ENCODE results near the gene PIP4P1. TPM values are rescaled to one million over a fixed set of nuclear protein-coding genes. Genes with fewer than 3 reads are reported as not detected.

PIP4P1 gene
- total and polyA plus RNA-seq, 2 of the 8 experiments (the other 6 are each of a cell fraction or from before 2014, with no cell fraction given): 29.5 to 60.0 TPM

- WGBS, 2 experiments (ENCODE audit: extremely low coverage in 1 of 2, insufficient coverage in 1 of 2, insufficient read length in 1 of 2, insufficient replicate concordance in 2 of 2, low coverage in 1 of 2, low lambda C conversion rate in 2 of 2, missing lambda C conversion rate in 1 of 2): 81% methylated on average over 2 of the region's 2 CpGs; no CpG with 5 or more reads in 1 of the 2 experiments
- H2AFZ ChIP-seq (ENCODE audit: low read length): no peak overlapping the region
- no peak for FAIRE-seq
- no peak overlapping the region for H3K4me3 ChIP-seq (ENCODE audit: extremely low read depth in 1 of 4, insufficient read depth in 2 of 4, low read depth in 3 of 4, low read length in 4 of 4)
- no peak overlapping the region for H4K8ac ChIP-seq (ENCODE audit: extremely low read depth, insufficient read depth, low read length)
- POLR2A ChIA-PET (ENCODE audit: partially characterized antibody): interaction anchor here (1.1 kb wide), 1 partner anchor 66 kb away, joined by 6 read pairs; the partner anchor contains the start of gene PARP2
- H2BK12ac ChIP-seq (ENCODE audit: low read depth, low read length): no peak overlapping the region
- H2BK5ac ChIP-seq (ENCODE audit: low read depth, low read length): no peak overlapping the region
- H2AK5ac ChIP-seq (ENCODE audit: low read depth, low read length): no peak overlapping the region
- H3K9me3 ChIP-seq (ENCODE audit: insufficient read depth in 2 of 2, low read depth in 1 of 2, low read length in 1 of 2): no peaks in the 10 kb centered on the region; a peak in 1 of 4 replicates
- peaks cover 3% of the 10 kb centered on the region; the same call in 1 of the 2 replicates for H3K79me1 ChIP-seq (ENCODE audit: low read depth, low read length)
- no peak overlapping the region for H2BK120ac ChIP-seq (replicated peaks; ENCODE audit: low read depth, low read length)
- no peak overlapping the region for H4K91ac ChIP-seq (replicated peaks; ENCODE audit: insufficient read length, low read length)
- no peaks in the 10 kb centered on the region; a peak in 1 of 4 replicates for H3K79me2 ChIP-seq (ENCODE audit: control insufficient read depth in 1 of 2, insufficient read depth in 2 of 2, low read length in 2 of 2)
- no peak overlapping the region for H3K18ac ChIP-seq (ENCODE audit: extremely low read depth, low read length)
- H3K4me2 ChIP-seq (ENCODE audit: insufficient read depth in 1 of 2, low read depth in 2 of 2, low read length in 2 of 2): no peak overlapping the region
- H3K27me3 ChIP-seq (replicated peaks in 1 of 4; ENCODE audit: control insufficient read depth in 3 of 4, extremely low read depth in 1 of 4, insufficient read depth in 3 of 4, low read length in 3 of 4): no peaks in the 10 kb centered on the region
- peaks cover 0 to 4% (median 1%) of the 10 kb centered on the region in 4 experiments; a peak in 2 of 7 replicates for H3K4me1 ChIP-seq (replicated peaks in 1 of 4; ENCODE audit: control insufficient read depth in 3 of 4, insufficient read depth in 4 of 4, low read length in 3 of 4)
- H3K9ac ChIP-seq (replicated peaks in 1 of 4; ENCODE audit: extremely low read depth in 1 of 4, low read depth in 3 of 4, low read length in 3 of 4): no peak overlapping the region
- CTCF ChIA-PET (ENCODE audit: partially characterized antibody): interaction anchor here (1.0 to 1.2 kb wide), 2 partner anchors 27 to 275 kb away, joined by 3 read pairs; partner anchors contain the start of gene RNASE4
- H4K5ac ChIP-seq (ENCODE audit: insufficient read length, low read depth, low read length): no peak overlapping the region
- H3K56ac ChIP-seq (replicated peaks; ENCODE audit: insufficient read length, low read depth, low read length): no peak overlapping the region
- peaks cover 0 to 8% (median 0%) of the 10 kb centered on the region in 4 experiments; a peak in 2 of 8 replicates for H3K36me3 ChIP-seq (ENCODE audit: control insufficient read depth in 2 of 4, insufficient read depth in 4 of 4, low read length in 3 of 4)
- no peak for DNase-seq (ENCODE audit: low read depth in 1 of 2, low spot score in 2 of 2)
- no peak overlapping the region for H2BK20ac ChIP-seq (ENCODE audit: low read length)
- H3K27ac ChIP-seq (ENCODE audit: low read depth, low read length): no peak overlapping the region
- no peak overlapping the region for H3K23ac ChIP-seq (ENCODE audit: insufficient read length)
- no peak overlapping the region for H3K14ac ChIP-seq (ENCODE audit: insufficient read length)
- H4K20me1 ChIP-seq (replicated peaks in 1 of 2; ENCODE audit: control insufficient read depth in 1 of 2, insufficient read depth in 2 of 2, low read length in 2 of 2): no peaks in the 10 kb centered on the region
- no peak overlapping the region for H3K4ac ChIP-seq (replicated peaks; ENCODE audit: insufficient read length, low read depth, low read length)
- no peak overlapping the region for H2BK15ac ChIP-seq (ENCODE audit: low read length)
- peaks cover 7% of the 10 kb centered on the region for H3K23me2 ChIP-seq (ENCODE audit: low read depth, low read length)
- no peak for TF ChIP-seq RFX5 (IDR thresholded peaks at IDR 0.05; ENCODE audit: borderline replicate concordance, low read depth, low read length)
- no peak for TF ChIP-seq SIRT6 (IDR thresholded peaks at IDR 0.05; ENCODE audit: low read length)
- TF ChIP-seq RBBP5 (IDR thresholded peaks at IDR 0.05; ENCODE audit: borderline replicate concordance, low read depth, low read length): no peak
- TF ChIP-seq KDM5A (IDR thresholded peaks at IDR 0.05; ENCODE audit: low read length): no peak
- TF ChIP-seq NRF1 (IDR thresholded peaks at IDR 0.05; ENCODE audit: low read depth, low read length): no peak
- TF ChIP-seq YY1 (IDR thresholded peaks at IDR 0.05; ENCODE audit: low read depth, low read length): no peak
Measured at GRCh38 chr14:20409226-20409625, 52.0 kb downstream of the PIP4P1 start.
